Forelimb muscle (tissue), 1 donor: ENCODE data around the gene IDH3G. TPM values are rescaled to one million over a fixed set of nuclear protein-coding genes. Genes with fewer than 3 reads are reported as not detected.

Experiments
- DNase-seq: peaks from one replicate; pipeline ENCODE4 v3.0.0-alpha.2; 2013; ENCODE audit warnings: low read depth
- polyA plus RNA-seq: library from polyadenylated mRNA; unstranded; fragments of 120-200 nt; gene quantifications from one replicate; pipeline ENCODE4 v1.2.1, GENCODE V29; 2013; ENCODE audit not compliant: insufficient read length

The IDH3G gene
- polyA plus RNA-seq, 1 donor, result 49.6 TPM

DNA sequence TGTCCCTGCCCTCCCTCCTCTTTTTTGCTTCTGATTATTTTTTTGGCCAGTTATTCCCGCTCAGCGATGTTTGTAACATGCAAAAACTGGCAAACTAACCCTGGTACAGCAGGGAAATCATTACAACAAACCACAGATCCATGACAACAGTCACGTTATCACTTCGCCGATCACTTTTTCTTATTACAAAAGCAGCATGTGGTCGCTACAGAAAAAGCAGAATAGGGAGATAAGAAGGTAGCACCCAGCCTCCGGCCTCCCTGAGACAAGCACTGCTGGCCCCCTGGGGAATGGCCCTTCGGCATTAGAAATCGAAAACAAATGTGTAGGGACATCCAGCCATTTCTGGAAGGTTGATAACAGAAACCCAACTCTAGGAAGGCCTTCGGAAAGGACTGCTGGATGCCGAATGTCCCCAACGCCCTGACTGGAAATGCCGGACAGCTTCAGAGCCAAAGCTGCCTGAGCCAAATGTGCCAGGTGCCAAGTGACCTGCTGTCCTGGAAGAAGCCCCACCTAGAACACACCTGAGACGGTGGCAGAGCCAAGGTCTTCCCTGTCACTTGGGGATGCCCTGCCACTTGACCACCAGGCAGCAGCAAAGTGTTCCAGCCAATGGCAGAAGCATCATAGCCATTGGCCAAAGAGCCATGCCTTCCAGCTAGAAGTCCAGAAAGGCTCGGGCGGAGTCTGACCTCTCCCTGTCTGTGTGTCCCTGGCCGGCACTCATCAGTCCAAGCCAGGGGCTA, 2.9 kb downstream of the IDH3G start:
- DNase-seq, result no peak

DNA sequence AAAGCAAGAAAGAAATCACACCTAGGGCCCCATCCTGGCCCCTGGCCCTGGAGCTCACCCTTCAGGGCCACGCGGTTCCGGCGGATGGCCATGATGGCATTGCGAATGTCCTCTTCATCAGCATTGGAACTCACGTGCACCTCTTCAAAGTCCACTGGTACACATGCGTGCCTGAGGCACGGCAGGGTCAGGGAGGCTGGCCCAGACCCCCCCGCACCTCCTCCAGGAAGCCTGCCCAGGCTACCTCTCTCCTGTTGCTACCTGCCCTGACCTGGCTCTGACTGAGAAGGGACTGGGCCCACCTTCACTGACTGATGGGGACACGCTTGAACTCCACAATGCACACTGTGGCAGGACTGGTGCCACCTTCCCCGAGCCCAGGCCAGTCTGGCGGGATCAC, 4.5 kb downstream of the IDH3G start:
- DNase-seq, result no peak

DNA sequence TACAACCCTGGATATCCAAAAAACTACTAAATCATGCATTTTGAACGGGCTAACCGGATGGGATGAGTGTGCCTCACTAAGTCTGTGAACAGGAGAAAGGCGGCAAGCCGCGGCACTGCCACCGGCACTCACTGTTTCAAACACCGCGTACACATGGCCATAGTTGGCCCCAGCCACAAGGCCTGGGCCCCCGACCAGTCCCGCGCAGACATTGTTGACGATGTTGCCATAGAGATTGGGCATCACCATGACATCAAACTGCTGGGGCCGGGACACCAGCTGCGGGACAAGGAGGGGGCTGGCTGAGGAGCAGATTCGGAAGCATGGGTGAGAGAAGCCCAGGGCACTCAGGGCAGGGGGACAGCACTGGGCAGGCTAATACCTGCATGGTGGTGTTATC, 7.5 kb downstream of the IDH3G start:
- DNase-seq, result no peak

DNA sequence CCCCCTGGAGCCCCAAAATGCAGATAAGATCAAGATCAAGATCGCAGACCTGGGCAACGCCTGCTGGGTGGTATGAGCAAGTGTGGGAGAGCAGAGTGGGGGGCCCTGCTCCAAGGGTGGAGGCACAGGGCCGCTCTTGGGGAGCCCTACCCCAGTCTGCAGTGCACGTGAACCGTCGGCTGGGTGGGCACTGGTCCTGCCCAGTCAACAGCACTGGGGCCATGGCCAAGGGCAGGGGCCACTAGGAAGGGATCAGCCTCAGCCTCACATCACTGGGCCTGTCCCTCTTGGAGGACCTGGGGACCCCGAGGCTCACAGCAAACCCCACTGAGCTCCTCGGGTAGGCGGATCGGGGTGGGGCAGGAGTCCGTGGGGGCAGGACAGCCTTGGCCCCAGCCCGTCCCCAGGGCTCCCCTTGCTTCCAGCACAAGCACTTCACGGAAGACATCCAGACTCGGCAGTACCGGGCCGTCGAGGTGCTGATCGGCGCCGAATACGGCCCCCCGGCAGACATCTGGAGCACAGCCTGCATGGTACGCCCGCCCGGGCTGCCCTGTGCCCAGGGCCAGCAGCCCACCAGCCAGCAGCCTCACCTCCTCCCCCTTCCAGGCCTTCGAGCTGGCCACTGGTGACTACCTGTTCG, 9.7 kb downstream of the IDH3G start:
- DNase-seq, result no peak

DNA sequence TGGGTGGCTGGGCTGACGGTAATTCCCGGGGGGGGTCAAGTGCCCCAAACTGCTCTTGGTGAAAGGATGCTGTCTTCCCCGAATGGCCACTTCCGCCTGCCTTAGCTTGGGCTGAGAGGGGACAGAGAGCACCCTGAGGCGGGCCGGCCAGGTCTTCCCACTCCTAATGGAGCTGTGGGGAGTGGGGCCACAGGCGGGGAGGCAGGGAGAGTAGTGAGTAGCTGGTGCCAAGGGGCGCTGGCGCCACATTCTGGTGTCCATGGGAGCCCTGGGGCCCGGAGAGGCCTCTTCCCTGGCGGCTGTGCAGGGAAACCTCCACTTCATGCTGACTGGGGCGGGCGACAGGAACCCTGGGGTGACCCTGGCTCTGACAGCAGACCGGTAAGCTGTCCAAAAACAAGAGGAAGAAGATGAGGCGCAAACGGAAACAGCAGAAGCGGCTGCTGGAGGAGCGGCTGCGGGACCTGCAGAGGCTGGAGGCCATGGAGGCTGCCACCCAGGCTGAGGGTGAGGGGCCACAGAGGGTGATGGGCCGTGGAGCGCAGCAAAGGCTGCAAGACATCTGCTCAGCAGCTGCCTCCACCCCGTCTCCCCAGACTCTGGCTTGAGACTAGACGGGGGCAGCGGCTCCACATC, 10.7 kb downstream of the IDH3G start:
- no peak for DNase-seq

DNA sequence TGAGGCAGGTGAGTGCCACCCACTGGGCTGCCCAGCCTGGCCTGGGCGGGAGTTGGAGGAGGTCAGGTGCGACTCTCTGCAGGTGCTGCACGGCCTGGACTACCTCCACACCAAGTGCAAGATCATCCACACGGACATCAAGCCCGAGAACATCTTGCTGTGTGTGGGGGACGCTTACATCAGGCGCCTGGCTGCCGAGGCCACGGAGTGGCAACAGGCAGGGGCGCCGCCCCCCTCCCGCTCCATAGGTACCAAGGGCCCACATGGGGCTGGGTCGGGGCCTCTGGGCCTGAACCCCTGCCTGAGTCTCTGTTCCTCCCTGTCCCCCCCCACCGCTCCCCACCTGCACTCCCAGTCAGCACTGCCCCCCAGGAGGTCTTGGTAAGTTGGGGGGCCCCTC, 11.3 kb downstream of the IDH3G start:
- DNase-seq, result no peak

DNA sequence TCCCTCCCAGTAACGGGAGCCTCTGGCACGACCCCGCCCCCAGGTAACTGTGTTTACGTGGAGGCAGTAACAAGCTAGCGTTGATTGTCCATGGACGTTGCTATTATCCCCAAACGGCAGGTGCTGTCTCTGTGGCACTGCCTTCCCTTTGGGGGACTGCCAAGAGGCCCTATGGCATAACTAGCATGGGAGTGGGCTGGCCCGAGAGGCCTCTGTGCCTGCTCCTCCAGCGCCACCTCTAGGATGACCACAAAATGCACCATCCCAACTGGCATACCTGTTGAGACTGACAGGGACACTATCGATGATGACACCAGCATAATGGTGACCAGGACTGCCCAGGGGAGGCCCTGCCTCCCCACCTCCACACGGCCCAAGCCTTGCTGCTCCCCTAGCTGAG, 11.9 kb downstream of the IDH3G start:
- no peak for DNase-seq

DNA sequence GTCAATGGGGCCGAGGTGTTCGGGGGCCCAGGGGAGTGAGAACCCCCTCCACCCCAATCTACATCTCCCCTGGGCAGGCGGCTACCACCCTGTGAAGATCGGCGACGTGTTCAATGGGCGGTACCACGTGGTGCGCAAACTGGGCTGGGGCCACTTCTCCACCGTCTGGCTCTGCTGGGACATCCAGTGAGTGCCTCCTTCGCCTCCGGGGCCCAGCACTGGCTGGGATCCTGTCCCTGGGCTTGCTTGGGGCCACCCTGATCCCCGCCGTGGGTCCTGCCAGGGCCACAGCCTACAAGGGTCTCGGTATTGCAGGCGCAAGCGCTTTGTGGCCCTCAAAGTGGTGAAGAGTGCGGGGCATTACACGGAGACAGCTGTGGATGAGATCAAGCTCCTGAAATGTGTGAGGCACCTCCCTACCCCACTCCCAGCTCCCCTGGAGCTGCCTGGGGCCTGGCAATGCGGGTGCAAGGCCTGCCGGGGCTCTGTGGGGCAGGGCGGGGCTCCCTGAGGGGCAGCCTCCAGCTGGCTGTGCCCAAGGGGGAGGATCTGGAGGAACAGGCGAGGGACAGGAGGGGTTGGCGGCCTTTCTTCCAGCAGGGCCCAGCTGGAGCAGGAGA, 12.6 kb downstream of the IDH3G start:
- DNase-seq, result no peak

DNA sequence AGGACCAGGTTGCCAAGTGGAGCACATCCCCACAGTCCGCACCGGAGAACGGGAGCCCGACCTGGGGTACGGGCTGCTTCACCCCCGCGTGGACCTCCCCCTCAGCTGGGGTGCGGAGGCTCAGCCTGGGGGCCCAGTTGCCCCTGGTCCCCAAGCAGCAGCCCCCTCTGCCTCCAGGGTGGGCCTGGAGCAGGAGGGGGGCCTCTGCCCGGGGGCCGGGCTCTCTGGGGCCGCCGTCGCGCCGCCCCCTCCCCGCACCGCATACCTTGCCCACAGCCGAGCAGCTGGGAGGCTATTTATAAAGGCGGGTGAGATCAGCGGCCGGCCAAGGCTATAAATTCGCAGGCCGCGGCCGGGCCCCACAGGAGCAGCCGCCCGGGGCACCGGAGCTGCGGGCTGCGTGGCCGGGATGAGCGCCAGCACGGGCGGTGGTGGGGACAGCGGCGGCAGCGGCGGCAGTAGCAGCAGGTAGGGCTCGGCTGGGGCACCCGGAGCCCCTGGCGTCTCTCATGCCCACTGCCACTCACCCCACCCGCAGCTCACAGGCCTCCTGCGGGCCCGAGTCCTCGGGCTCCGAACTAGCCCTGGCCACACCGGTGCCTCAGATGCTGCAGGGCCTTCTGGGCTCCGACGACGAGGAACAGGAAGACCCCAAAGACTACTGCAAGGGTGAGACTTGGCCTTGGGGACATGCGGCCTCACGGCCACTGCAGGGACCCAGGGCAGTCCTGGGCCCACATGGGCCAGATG, 13.3 kb downstream of the IDH3G start, which contains the start of gene SRPK3:
Gene SRPK3, plus strand, starts transcription at position 364 of the 750 bp plus-strand sequence. Its CDS starts 46 bp downstream, at position 410.
- DNase-seq, result no peak

DNA sequence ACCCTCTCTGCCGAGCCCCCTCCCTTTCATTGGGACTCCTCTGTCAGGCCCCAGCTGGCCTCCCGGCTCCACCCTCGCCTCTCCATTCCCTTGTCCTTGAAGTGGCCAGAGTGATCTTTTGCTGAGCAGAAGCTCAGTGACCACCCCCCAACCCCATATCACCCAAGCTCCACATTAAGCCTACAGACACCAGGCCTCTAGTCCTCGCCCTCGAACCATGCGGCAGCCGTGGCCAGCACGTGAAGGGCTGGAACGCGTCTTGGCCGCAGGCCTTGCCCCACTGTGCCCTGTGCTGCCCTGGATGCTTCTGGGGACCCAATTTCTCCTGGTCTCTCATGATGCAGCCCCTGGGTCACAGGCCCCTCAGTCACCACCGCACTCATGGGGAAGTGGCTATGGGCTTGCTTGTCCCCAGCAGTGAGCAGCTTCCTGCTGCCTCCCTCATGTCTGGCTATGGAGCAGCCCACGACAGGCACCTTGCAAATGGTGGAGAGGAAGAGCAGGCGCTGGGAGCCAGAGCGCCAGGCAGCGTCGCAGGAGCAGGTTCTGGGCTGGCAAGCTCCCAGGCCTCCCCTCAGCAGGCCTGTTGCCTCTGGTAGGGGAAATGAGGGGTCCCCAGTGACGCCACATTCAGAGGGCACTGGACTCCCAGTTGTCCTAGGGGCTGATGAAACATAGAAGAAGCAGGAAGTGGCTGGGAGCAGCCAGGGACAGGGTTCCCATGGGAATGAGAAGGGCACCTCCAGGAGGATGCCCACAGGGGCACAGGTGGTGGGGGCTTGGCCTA, 14.1 kb downstream of the IDH3G start:
- no peak for DNase-seq

DNA sequence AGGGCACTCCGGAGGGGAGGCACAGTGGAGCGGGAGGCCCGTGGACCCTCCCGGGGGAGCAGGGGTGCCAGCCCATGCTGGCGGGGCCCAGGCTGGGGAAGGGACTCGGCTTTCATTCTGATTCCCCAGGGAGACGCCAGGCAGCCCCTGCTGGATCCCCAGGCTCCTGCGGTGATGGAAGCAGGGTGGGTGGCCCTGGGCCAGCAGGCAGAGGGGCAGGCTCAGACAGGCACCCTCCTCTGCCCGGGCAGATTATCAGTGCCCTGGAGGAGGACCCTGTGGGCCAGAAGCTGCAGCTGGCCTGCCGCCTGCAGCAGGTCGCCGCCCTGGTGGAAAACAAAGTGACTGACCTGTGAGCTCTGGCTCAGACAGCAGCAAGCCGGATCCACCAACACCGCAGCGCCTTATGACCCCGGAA, 15.5 kb downstream of the IDH3G start:
- DNase-seq, result no peak

DNA sequence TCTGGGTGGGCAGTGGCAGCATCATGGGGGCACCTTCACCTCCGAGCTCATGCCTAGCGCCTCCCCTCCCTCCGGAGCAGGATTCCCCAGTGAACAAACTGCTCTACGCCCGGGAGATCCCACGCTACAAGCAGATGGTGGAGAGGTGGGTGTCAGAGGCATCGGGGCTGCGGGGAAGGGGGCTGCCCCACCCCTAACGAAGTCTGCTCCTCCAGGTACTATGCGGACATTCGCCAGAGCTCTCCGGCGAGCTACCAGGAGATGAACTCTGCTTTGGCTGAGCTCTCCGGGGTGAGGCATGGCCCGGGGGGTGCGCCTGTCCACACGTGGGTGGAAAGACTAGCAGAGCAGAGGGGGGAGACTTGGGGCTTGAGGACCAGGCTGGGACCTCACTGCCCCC, 16.0 kb downstream of the IDH3G start:
- no peak for DNase-seq

DNA sequence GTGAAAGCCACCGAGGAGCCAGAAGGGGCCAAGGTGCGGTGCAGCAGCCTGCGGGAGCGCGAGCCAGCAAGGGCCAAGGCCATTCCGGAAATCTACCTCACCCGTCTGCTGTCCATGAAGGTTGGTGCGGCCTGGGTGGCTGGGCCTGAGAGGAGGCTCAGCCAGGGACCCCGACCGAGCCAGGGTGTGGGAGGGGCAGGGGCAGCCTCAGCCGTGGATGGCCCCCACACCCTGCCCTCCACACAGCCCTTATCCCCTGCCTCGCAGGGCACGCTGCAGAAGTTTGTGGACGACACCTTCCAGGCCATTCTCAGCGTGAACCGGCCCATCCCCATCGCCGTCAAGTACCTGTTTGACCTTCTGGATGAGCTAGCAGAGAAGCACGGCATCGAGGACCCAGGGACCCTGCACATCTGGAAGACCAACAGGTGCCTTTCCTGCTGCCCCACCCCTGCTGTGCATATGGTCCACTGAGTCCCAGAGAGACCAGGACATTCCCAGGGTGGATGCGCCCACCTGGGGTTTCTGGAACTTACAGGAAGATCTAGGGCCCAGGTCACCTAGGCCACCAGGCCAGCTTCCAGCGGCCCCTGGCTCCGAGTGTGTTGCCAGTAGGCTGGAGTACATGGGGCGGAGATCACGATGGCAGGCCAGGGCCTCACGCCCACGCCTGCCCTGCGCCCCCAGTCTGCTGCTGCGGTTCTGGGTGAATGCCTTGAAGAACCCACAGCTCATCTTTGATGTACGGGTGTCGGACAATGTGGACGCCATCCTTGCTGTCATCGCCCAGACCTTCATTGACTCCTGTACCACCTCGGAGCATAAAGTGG, 16.7 kb downstream of the IDH3G start:
- no peak for DNase-seq

DNA sequence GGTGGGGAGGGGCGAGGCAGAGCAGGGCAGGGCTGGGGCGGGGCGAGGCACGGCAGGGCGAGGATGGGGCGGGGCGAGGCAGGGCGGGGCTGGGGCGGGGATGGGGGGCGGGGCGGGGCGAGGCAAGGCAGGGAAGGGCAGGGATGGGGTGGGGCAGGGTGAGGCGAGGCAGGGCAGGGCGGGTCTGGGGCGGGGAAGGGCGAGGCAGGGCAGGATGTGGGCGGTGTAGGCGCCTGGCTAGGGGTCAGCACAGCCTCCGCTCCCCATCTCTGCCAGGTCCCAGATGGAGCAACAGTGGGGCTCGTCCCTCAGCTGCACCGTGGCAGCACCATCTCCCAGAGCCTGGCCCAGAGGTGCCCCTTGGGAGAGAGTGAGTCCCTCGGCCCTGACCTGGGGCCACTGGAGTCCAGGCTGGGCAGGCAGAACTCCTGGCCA, 17.5 kb downstream of the IDH3G start:
- DNase-seq, result no peak

DNA sequence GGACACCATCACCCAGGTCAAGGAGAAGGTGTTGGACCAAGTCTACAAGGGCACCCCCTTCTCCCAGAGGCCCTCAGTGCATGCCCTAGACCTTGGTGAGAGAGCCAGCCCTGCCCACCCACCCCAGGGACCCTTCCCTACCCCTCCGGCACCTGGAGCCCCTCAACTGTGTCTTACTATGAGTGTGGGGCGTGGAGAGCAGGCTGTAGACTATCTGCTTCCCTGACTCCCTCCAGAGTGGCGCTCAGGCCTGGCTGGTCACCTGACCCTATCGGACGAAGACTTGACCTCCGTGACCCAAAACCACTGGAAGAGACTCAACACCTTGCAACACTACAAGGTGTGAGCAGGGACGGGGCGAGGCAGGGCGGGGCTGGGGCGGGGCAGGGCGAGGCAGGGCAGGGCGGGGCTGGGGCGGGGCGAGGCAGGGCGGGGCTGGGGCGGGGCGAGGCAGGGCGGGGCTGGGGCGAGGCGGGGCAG, 18.0 kb downstream of the IDH3G start:
- no peak for DNase-seq

DNA sequence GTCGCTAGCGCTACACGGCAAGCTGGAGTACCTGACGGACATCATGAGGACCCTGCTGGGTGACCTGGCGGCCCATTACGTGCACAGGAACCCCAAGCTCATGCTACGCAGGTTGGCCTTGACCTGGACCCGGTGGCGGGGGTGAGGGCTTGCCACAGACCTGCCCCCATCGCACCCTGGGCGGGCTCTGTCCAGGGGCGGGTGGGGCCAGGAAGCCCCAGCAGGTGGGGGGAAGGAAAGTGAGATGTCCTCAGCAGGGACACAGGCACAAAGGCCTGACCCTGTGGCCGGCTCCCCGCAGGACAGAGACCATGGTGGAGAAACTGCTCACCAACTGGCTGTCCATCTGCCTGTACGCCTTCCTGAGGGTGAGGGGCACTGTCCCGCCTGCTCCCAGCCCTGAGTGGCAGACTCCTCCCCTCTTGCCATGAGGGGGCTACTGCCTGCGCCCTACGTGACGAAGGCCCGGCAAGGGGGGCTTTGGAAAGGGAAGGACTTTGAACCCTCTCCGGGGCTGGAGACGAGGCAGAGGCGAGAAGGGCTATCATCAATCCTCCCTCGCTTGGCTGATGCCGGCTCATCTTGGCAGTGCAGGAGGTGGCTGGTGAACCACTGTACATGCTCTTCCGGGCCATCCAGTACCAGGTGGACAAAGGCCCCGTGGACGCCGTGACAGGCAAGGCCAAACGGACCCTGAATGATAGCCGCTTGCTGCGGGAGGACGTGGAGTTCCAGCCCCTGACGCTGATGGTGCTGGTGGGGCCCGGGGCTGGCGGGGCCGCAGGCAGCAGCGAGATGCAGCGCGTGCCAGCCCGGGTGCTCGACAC, 18.7 kb downstream of the IDH3G start:
- DNase-seq, result no peak

DNA sequence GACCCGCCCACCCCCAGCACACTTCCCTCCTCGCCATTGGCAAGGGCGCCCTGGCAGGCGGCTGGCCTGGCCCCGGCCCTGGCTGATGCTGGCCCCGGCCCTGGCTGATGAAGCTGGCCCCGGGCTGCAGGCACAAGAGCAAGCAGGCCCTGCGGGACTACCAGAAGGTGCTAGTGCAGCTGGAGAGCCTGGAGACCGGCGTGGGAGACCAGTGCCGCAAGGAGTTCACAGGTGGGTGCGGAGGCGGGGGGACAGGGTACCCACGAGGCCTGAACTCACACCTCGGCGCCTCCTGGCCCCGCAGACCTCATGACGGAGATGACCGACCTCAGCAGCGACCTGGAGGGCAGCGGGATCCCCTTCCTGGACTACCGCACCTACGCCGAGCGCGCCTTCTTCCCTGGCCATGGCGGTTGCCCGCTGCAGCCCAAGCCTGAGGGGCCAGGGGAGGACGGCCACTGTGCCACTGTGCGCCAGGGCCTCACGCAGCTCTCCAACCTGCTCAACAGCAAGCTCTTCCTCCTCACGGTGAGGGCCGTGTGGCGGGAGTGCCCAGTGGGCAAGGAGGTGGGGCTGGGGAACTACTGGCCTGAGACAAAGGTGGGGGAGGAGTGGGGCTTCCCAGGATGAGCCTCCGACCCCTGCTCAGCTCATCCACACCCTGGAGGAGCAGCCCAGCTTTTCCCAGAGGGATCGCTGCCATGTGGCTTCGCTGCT, 19.4 kb downstream of the IDH3G start:
- no peak for DNase-seq
